WTC11 (cell line): Measurements from ENCODE around the gene SNRNP70. TPM values are rescaled to one million over a fixed set of nuclear protein-coding genes. Genes with fewer than 3 reads are reported as not detected.

Experiments
- ATAC-seq: fragments of 200-7000 bp; cut with Tn5 transposase; 2 replicates; pipeline ENCODE4 v1.10.0; 2021; ENCODE audit warnings: mild to moderate bottlenecking, moderate library complexity
- CTCF ChIA-PET: fragments of 300-600 bp; sonication (Branson Sonifier 250); formaldehyde crosslinking; loops from one replicate; lab custom pipeline; 2021; ENCODE audit warnings: antibody characterized with exemption; lab: Charles Lee
- POLR2A ChIA-PET: fragments of 350-600 bp; sonication (Branson Sonifier 250); formaldehyde crosslinking; loops from one replicate; lab custom pipeline; 2021; ENCODE audit warnings: antibody characterized with exemption; lab: Charles Lee
- DNase-seq: peaks from one replicate; pipeline ENCODE4 v3.0.0; 2021; ENCODE audit warnings: low spot score
- H3K27ac Mint-ChIP-seq: 2 replicates; pipeline ENCODE4 v1.8.0; 2021; ENCODE audit warnings: mixed read lengths
- H3K27me3 Mint-ChIP-seq: 2 replicates; pipeline ENCODE4 v1.8.0; 2021; ENCODE audit warnings: low read depth, mild to moderate bottlenecking, moderate library complexity, mixed read lengths
- H3K36me3 Mint-ChIP-seq: 2 replicates; pipeline ENCODE4 v1.8.0; 2021; ENCODE audit warnings: mixed read lengths
- H3K4me1 Mint-ChIP-seq: 2 replicates; pipeline ENCODE4 v1.8.0; 2022; ENCODE audit warnings: mixed read lengths
- H3K4me3 Mint-ChIP-seq: 2 replicates; pipeline ENCODE4 v1.8.0; 2021; ENCODE audit warnings: mild to moderate bottlenecking, moderate library complexity, mixed read lengths
- H3K9me3 Mint-ChIP-seq: 2 replicates; pipeline ENCODE4 v1.8.0; 2021; ENCODE audit warnings: mixed read lengths
- ATF1 ChIP-seq: sonication (generic); formaldehyde crosslinking; IDR thresholded peaks from 2 replicates; pipeline ENCODE4 v1.8.1; 2023; ENCODE audit warnings: mild to moderate bottlenecking, moderate library complexity, missing genetic modification reagents
- GABPB1 ChIP-seq: sonication (generic); formaldehyde crosslinking; IDR thresholded peaks from 2 replicates; pipeline ENCODE4 v1.8.1; 2023; ENCODE audit warnings: mild to moderate bottlenecking, missing genetic modification reagents
- GRHL2 ChIP-seq: fragments of 250-450 bp; sonication (Bioruptor Pico); IDR thresholded peaks from 2 replicates; pipeline ENCODE4 v1.8.0; 2022; ENCODE audit warnings: mild to moderate bottlenecking, moderate library complexity; ENCODE audit not compliant: insufficient replicate concordance, severe bottlenecking
- MXD4 ChIP-seq: fragments of 250-450 bp; sonication (Bioruptor Pico); IDR thresholded peaks from 2 replicates; pipeline ENCODE4 v1.8.0; 2021; ENCODE audit warnings: mild to moderate bottlenecking, moderate library complexity, borderline replicate concordance
- NR2C2 ChIP-seq: sonication (generic); formaldehyde crosslinking; IDR thresholded peaks from 2 replicates; pipeline ENCODE4 v1.8.0; 2022; ENCODE audit warnings: mild to moderate bottlenecking, missing genetic modification reagents
- OVOL2 ChIP-seq: fragments of 250-450 bp; sonication (Bioruptor Pico); IDR thresholded peaks from 2 replicates; pipeline ENCODE4 v1.9.0; 2021; ENCODE audit warnings: mild to moderate bottlenecking, borderline replicate concordance
- RELA ChIP-seq: sonication (generic); formaldehyde crosslinking; IDR thresholded peaks from 2 replicates; pipeline ENCODE4 v1.8.1; 2022; ENCODE audit warnings: missing genetic modification reagents, mild to moderate bottlenecking, borderline replicate concordance
- TCF7 ChIP-seq: sonication (generic); formaldehyde crosslinking; IDR thresholded peaks from 2 replicates; pipeline ENCODE4 v1.8.0; 2022; ENCODE audit warnings: mild to moderate bottlenecking, low read depth, missing genetic modification reagents, moderate library complexity
- ZNF232 ChIP-seq: sonication (generic); formaldehyde crosslinking; IDR thresholded peaks from 2 replicates; pipeline ENCODE4 v1.8.0; 2022; ENCODE audit warnings: mild to moderate bottlenecking, missing genetic modification reagents
- ZNF317 ChIP-seq: sonication (generic); formaldehyde crosslinking; IDR thresholded peaks from 2 replicates; pipeline ENCODE4 v1.8.1; 2023; ENCODE audit warnings: low read depth, mild to moderate bottlenecking, moderate library complexity, missing genetic modification reagents, borderline replicate concordance
- total RNA-seq: library from RNA; stranded (reverse); gene quantifications from 3 replicates; pipeline ENCODE4 v1.2.3, GENCODE V29; 2021
- TF ChIP-seq, protein P1 (sequence below): sonication (generic); formaldehyde crosslinking; IDR thresholded peaks from 2 replicates; pipeline ENCODE4 v1.8.0; 2022; ENCODE audit warnings: mild to moderate bottlenecking, missing genetic modification reagents
- TF ChIP-seq, protein P2 (sequence below): sonication (generic); formaldehyde crosslinking; IDR thresholded peaks from 2 replicates; pipeline ENCODE4 v1.8.1; 2023; ENCODE audit warnings: mild to moderate bottlenecking, missing genetic modification reagents, borderline replicate concordance
- TF ChIP-seq, protein P3 (sequence below): sonication (generic); formaldehyde crosslinking; IDR thresholded peaks from 2 replicates; pipeline ENCODE4 v1.8.0; 2022; ENCODE audit warnings: mild to moderate bottlenecking, missing genetic modification reagents
- TF ChIP-seq, protein P4 (sequence below): sonication (generic); formaldehyde crosslinking; IDR thresholded peaks from 2 replicates; pipeline ENCODE4 v1.8.1; 2022; ENCODE audit warnings: low read depth, missing genetic modification reagents, borderline replicate concordance
- TF ChIP-seq, protein P5 (sequence below): sonication (generic); formaldehyde crosslinking; IDR thresholded peaks from 2 replicates; pipeline ENCODE4 v1.8.1; 2022; ENCODE audit warnings: mild to moderate bottlenecking, moderate library complexity, missing genetic modification reagents
- TF ChIP-seq, protein P6 (sequence below): sonication (generic); formaldehyde crosslinking; IDR thresholded peaks from 2 replicates; pipeline ENCODE4 v1.8.1; 2023; ENCODE audit warnings: mild to moderate bottlenecking, missing genetic modification reagents
- TF ChIP-seq, protein P7 (sequence below): sonication (generic); formaldehyde crosslinking; IDR thresholded peaks from 2 replicates; pipeline ENCODE4 v1.8.1; 2022; ENCODE audit warnings: mild to moderate bottlenecking, missing genetic modification reagents, moderate library complexity, borderline replicate concordance
- TF ChIP-seq, protein P8 (sequence below): sonication (generic); formaldehyde crosslinking; IDR thresholded peaks from 2 replicates; pipeline ENCODE4 v1.8.1; 2023; ENCODE audit warnings: mild to moderate bottlenecking, missing genetic modification reagents, moderate library complexity

SNRNP70 gene
- total RNA-seq, 1 experiment from 2014 or later: 266 TPM

DNA sequence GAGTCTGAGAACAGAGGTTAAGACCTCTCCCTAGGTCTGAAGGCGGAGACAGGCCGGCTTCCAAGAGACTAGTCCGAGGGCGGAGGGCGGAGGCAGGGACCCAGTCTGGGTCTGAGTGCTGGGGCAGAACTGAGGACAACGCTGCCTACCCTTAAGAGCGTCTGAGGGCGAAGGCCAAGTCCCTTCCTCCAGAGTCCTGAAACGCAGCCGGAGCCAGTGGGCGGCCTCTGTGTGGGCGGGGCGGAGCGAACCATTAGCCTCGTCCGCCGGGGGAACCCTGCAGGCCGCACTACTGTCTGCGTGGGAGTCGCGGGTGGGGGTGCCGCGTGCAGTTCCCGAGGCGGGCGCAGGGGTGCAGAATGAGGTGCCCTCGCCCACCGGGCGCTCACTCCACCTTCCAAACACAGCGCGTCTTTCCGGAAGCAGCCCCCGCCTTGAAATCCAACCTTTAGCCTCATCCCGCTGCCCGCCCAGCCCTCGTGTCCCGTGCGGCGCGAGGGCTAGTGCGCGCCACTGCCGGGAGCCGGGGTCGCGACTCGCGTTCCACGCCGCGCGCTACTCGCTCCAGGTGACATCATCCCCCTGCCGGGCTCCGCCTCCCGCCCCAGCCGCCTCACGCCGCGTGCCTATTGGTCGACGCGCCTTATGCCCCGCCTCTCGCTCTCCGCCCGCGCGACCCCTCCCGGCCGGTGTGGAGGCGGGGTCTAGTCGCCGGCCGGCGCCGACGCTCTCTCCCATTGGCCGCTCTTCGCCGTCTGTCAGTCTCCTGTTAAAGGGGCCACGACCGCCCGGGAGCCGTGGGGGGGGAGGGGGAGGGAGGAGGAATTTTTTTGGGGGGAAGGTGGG is 33.5 kb downstream of the SNRNP70 start, which contains the start of gene C19orf73 (continued):
- TF ChIP-seq ATF1 (no peak), RELA (CRISPR knock-in tag) (0 out of 2 replicates have a peak, but pooled peaks have one; percentile 49), GRHL2 (CRISPR knock-in tag) (no peak), NR2C2 (CRISPR knock-in tag) (no peak), ZNF232 (CRISPR knock-in tag) (no peak), ZNF317 (CRISPR knock-in tag) (no peak), OVOL2 (CRISPR knock-in tag) (no peak), GABPB1 (CRISPR knock-in tag) (peak; percentile 77; the same call in 1 of the 2 replicates), TCF7 (0 out of 2 replicates have a peak, but pooled peaks have one; percentile 62)
- TF ChIP-seq, protein P1, sequence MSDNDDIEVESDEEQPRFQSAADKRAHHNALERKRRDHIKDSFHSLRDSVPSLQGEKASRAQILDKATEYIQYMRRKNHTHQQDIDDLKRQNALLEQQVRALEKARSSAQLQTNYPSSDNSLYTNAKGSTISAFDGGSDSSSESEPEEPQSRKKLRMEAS (CRISPR knock-in tag): peak; percentile 87
- TF ChIP-seq, protein P2, sequence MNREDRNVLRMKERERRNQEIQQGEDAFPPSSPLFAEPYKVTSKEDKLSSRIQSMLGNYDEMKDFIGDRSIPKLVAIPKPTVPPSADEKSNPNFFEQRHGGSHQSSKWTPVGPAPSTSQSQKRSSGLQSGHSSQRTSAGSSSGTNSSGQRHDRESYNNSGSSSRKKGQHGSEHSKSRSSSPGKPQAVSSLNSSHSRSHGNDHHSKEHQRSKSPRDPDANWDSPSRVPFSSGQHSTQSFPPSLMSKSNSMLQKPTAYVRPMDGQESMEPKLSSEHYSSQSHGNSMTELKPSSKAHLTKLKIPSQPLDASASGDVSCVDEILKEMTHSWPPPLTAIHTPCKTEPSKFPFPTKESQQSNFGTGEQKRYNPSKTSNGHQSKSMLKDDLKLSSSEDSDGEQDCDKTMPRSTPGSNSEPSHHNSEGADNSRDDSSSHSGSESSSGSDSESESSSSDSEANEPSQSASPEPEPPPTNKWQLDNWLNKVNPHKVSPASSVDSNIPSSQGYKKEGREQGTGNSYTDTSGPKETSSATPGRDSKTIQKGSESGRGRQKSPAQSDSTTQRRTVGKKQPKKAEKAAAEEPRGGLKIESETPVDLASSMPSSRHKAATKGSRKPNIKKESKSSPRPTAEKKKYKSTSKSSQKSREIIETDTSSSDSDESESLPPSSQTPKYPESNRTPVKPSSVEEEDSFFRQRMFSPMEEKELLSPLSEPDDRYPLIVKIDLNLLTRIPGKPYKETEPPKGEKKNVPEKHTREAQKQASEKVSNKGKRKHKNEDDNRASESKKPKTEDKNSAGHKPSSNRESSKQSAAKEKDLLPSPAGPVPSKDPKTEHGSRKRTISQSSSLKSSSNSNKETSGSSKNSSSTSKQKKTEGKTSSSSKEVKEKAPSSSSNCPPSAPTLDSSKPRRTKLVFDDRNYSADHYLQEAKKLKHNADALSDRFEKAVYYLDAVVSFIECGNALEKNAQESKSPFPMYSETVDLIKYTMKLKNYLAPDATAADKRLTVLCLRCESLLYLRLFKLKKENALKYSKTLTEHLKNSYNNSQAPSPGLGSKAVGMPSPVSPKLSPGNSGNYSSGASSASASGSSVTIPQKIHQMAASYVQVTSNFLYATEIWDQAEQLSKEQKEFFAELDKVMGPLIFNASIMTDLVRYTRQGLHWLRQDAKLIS (CRISPR knock-in tag): no peak
- TF ChIP-seq, protein P3, sequence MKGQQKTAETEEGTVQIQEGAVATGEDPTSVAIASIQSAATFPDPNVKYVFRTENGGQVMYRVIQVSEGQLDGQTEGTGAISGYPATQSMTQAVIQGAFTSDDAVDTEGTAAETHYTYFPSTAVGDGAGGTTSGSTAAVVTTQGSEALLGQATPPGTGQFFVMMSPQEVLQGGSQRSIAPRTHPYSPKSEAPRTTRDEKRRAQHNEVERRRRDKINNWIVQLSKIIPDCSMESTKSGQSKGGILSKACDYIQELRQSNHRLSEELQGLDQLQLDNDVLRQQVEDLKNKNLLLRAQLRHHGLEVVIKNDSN: no peak

DNA sequence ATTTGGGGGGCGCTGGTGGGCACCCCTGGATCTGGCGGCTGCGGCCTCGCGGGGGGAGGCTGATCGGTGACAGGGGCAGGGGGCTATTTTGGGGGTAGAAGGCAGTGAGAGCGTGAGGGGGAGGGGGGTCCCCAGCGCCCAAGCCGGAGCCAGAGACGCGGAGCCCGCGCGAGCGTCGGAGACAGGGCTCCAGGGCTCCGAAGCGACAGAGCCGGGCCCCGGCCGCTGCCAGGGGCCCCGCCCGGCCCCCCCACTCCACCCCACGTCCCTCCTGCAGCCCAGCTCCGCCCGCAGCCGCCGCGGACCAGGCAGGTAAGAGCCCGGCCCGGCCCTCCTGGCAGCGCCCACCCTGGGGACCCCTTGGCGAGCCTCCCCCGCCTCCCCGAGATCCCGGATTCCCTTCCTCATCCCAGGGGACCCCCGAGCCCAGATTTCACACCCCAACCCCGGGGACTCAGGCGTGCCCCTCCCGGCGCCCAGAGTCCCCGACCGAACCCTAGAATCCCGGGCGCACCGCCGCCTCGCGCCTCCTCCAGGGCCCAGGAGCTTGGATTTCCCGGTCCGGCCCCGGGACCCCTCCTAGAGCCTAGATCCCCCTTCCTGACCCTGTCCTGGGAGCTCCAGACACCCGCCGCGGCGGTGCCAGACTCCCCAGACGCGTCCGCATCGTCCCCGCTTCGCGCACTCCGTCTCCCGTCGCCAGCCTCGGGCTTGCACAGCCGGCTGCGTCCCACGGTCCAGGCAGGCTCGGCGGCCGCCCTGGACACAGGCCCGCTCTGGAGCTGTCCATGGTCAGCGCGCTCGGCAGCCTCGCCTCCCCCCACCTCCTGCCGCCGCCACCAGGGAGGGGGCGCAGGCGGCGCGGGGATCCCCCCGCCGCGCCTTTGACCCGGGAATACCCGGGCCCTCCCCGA is 34.4 kb downstream of the SNRNP70 start, which contains the start of gene PPFIA3:
Gene PPFIA3 (plus strand): TSS at position 134 of the 914 bp plus-strand sequence. CDS start 8,330 bp downstream, outside the sequence.
- POLR2A ChIA-PET: interaction anchor here (1.0 to 1.2 kb wide), 3 partner anchors 14 to 29 kb away, joined by 3 to 4 read pairs (median 3); no protein-coding TSS in a partner anchor
- CTCF ChIA-PET: interaction anchor here (0.5 to 2.7 kb wide), 17 partner anchors 13 to 1423 kb away, joined by 3 to 18 read pairs (median 4); partner anchors contain the start of gene RUVBL2
- peaks cover 12% of the 10 kb centered on the region for H3K4me1 Mint-ChIP-seq
- ATAC-seq (peak; percentile 8), DNase-seq (peak; percentile 63)
- H3K9me3 Mint-ChIP-seq: no peaks in the 10 kb centered on the region
- H3K27ac Mint-ChIP-seq: peak within 1 kb of the TSS; percentile 61
- H3K4me3 Mint-ChIP-seq: peak within 1 kb of the TSS; percentile 75
- no peaks in the 10 kb centered on the region for H3K36me3 Mint-ChIP-seq
- peaks cover 70% of the 10 kb centered on the region for H3K27me3 Mint-ChIP-seq
- TF ChIP-seq MXD4: no peak
- TF ChIP-seq, protein P4, sequence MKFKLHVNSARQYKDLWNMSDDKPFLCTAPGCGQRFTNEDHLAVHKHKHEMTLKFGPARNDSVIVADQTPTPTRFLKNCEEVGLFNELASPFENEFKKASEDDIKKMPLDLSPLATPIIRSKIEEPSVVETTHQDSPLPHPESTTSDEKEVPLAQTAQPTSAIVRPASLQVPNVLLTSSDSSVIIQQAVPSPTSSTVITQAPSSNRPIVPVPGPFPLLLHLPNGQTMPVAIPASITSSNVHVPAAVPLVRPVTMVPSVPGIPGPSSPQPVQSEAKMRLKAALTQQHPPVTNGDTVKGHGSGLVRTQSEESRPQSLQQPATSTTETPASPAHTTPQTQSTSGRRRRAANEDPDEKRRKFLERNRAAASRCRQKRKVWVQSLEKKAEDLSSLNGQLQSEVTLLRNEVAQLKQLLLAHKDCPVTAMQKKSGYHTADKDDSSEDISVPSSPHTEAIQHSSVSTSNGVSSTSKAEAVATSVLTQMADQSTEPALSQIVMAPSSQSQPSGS (CRISPR knock-in tag): no peak
- TF ChIP-seq, protein P5, sequence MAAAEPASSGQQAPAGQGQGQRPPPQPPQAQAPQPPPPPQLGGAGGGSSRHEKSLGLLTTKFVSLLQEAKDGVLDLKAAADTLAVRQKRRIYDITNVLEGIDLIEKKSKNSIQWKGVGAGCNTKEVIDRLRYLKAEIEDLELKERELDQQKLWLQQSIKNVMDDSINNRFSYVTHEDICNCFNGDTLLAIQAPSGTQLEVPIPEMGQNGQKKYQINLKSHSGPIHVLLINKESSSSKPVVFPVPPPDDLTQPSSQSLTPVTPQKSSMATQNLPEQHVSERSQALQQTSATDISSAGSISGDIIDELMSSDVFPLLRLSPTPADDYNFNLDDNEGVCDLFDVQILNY (CRISPR knock-in tag): no peak
- TF ChIP-seq, protein P6, sequence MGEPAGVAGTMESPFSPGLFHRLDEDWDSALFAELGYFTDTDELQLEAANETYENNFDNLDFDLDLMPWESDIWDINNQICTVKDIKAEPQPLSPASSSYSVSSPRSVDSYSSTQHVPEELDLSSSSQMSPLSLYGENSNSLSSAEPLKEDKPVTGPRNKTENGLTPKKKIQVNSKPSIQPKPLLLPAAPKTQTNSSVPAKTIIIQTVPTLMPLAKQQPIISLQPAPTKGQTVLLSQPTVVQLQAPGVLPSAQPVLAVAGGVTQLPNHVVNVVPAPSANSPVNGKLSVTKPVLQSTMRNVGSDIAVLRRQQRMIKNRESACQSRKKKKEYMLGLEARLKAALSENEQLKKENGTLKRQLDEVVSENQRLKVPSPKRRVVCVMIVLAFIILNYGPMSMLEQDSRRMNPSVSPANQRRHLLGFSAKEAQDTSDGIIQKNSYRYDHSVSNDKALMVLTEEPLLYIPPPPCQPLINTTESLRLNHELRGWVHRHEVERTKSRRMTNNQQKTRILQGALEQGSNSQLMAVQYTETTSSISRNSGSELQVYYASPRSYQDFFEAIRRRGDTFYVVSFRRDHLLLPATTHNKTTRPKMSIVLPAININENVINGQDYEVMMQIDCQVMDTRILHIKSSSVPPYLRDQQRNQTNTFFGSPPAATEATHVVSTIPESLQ (CRISPR knock-in tag): no peak
- TF ChIP-seq, protein P7, sequence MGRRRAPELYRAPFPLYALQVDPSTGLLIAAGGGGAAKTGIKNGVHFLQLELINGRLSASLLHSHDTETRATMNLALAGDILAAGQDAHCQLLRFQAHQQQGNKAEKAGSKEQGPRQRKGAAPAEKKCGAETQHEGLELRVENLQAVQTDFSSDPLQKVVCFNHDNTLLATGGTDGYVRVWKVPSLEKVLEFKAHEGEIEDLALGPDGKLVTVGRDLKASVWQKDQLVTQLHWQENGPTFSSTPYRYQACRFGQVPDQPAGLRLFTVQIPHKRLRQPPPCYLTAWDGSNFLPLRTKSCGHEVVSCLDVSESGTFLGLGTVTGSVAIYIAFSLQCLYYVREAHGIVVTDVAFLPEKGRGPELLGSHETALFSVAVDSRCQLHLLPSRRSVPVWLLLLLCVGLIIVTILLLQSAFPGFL (CRISPR knock-in tag): peak; percentile 40; the same call in 1 of the 2 replicates
- TF ChIP-seq, protein P8, sequence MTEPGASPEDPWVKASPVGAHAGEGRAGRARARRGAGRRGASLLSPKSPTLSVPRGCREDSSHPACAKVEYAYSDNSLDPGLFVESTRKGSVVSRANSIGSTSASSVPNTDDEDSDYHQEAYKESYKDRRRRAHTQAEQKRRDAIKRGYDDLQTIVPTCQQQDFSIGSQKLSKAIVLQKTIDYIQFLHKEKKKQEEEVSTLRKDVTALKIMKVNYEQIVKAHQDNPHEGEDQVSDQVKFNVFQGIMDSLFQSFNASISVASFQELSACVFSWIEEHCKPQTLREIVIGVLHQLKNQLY (CRISPR knock-in tag): no peak; the same call in 1 of the 2 replicates
